CD8-positive, alpha-beta memory T cell (primary cell): ENCODE measurements around the gene CRYBB3. TPM values are rescaled to one million over a fixed set of nuclear protein-coding genes. Genes with fewer than 3 reads are reported as not detected.
A peak's percentile ranks its signal among the peaks of the same experiment; 100 is the strongest.

Source experiments
- CTCF ChIA-PET: fragments of 350-600 bp; sonication (Branson Sonifier 250); formaldehyde crosslinking; loops from one replicate; lab custom pipeline; 2021; ENCODE audit warnings: antibody characterized with exemption; lab: Charles Lee
- POLR2A ChIA-PET: fragments of 350-600 bp; sonication (Branson Sonifier 250); formaldehyde crosslinking; loops from one replicate; lab custom pipeline; 2021; ENCODE audit warnings: antibody characterized with exemption; lab: Charles Lee
- DNase-seq, 5 donors: peaks; one replicate each; pipeline versions ENCODE4 v3.0.0 to v3.0.0-alpha.2; 2020 to 2022; ENCODE audit warnings: mixed read lengths in 1 of 5
- H3K27ac ChIP-seq: one replicate; pipeline ENCODE4 v1.7.0; 2013; ENCODE audit warnings: low read depth, mild to moderate bottlenecking, low read length, moderate library complexity
- H3K27me3 ChIP-seq: 2 replicates; pipeline ENCODE4 v1.7.0; 2013; ENCODE audit warnings: low read length, mild to moderate bottlenecking; ENCODE audit not compliant: insufficient read depth, poor library complexity, severe bottlenecking
- H3K36me3 ChIP-seq: 2 replicates; pipeline ENCODE4 v1.7.0; 2013; ENCODE audit warnings: mild to moderate bottlenecking, low read length, moderate library complexity; ENCODE audit not compliant: insufficient read depth
- H3K4me1 ChIP-seq: 2 replicates; pipeline ENCODE4 v1.7.0; 2013; ENCODE audit warnings: mild to moderate bottlenecking, low read length, moderate library complexity; ENCODE audit not compliant: insufficient read depth
- H3K4me3 ChIP-seq: 2 replicates; pipeline ENCODE4 v1.7.0; 2013; ENCODE audit warnings: mild to moderate bottlenecking, low read length
- H3K9me3 ChIP-seq: 2 replicates; pipeline ENCODE4 v1.7.0; 2013; ENCODE audit warnings: mild to moderate bottlenecking, low read length
- H3K27ac Mint-ChIP-seq, 8 donors: one replicate each; pipeline ENCODE4 v1.8.0; 2020 to 2021; ENCODE audit warnings: mixed read lengths in 8 of 8, mild to moderate bottlenecking in 6 of 8, inconsistent platforms in 3 of 8, moderate library complexity in 3 of 8
- H3K27me3 Mint-ChIP-seq, 2 donors: one replicate each; pipeline ENCODE4 v1.8.0; 2020 to 2021; ENCODE audit warnings: mixed read lengths in 2 of 2, mild to moderate bottlenecking in 1 of 2, moderate library complexity in 1 of 2
- H3K36me3 Mint-ChIP-seq, 3 donors: one replicate each; pipeline ENCODE4 v1.8.0; 2020 to 2021; ENCODE audit warnings: mixed read lengths in 3 of 3, inconsistent platforms in 1 of 3, mild to moderate bottlenecking in 1 of 3
- H3K4me1 Mint-ChIP-seq, 3 donors: one replicate each; pipeline ENCODE4 v1.8.0; 2020 to 2021; ENCODE audit warnings: mixed read lengths in 3 of 3, inconsistent platforms in 1 of 3, mild to moderate bottlenecking in 1 of 3
- H3K4me3 Mint-ChIP-seq, 7 donors: one replicate each; pipeline ENCODE4 v1.8.0; 2020 to 2021; ENCODE audit warnings: mixed read lengths in 7 of 7, mild to moderate bottlenecking in 6 of 7, moderate library complexity in 4 of 7, inconsistent platforms in 2 of 7
- H3K9me3 Mint-ChIP-seq, 5 donors: one replicate each; pipeline ENCODE4 v1.8.0; 2020 to 2022; ENCODE audit warnings: mixed read lengths in 5 of 5, mild to moderate bottlenecking in 3 of 5, moderate library complexity in 2 of 5, inconsistent platforms in 1 of 5
- polyA plus RNA-seq: library from polyadenylated mRNA; unstranded; fragments of 300-500 nt; fragmentation: Illumina TruSeq; gene quantifications from one replicate; pipeline ENCODE4 v1.2.3, GENCODE V29; 2021
- total RNA-seq, 2 experiments: library from RNA; stranded (reverse); gene quantifications; one replicate each; pipeline ENCODE4 v1.2.3, GENCODE V29; 2021

Gene CRYBB3
- total and polyA plus RNA-seq, 3 experiments from 2014 or later = 0.26 to 0.47 TPM; not detected in 1

- H3K27ac Mint-ChIP-seq = no peak overlapping the region
- Histone ChIP-seq H3K4me1 (no peaks in the 10 kb centered on the region), H3K4me3 (no peak overlapping the region), H3K27me3 (no peaks in the 10 kb centered on the region), H3K27ac (no peak overlapping the region), H3K36me3 (no peaks in the 10 kb centered on the region), H3K9me3 (no peaks in the 10 kb centered on the region)
- H3K36me3 Mint-ChIP-seq = peaks cover 4 to 44% (median 19%) of the 10 kb centered on the region in 3 donors
- H3K4me1 Mint-ChIP-seq = no peaks in the 10 kb centered on the region
- ChIA-PET POLR2A (interaction anchor here (0.5 kb wide), 1 partner anchor 206 kb away, joined by 3 read pairs; no protein-coding TSS in a partner anchor), CTCF (no interaction called here)
- H3K9me3 Mint-ChIP-seq = no peaks in the 10 kb centered on the region
- H3K27me3 Mint-ChIP-seq = no peaks in the 10 kb centered on the region
- H3K4me3 Mint-ChIP-seq = no peak overlapping the region
- no peak for DNase-seq
Measured at GRCh38 chr22:25193130-25193529, 6.5 kb upstream of the CRYBB3 start.

- Mint-ChIP-seq H3K27me3 (no peaks in the 10 kb centered on the region), H3K4me1 (no peaks in the 10 kb centered on the region), H3K27ac (no peak overlapping the region), H3K4me3 (no peak overlapping the region), H3K36me3 (peaks cover 4 to 44% (median 19%) of the 10 kb centered on the region in 3 donors), H3K9me3 (no peaks in the 10 kb centered on the region)
- H3K4me3 ChIP-seq = no peak overlapping the region
- CTCF ChIA-PET = no interaction called here
- POLR2A ChIA-PET = interaction anchor here (0.5 kb wide), 1 partner anchor 206 kb away, joined by 3 read pairs; no protein-coding TSS in a partner anchor
- DNase-seq = no peak
- H3K4me1 ChIP-seq = no peaks in the 10 kb centered on the region
- H3K36me3 ChIP-seq = no peaks in the 10 kb centered on the region
- H3K27me3 ChIP-seq = no peaks in the 10 kb centered on the region
- H3K9me3 ChIP-seq = no peaks in the 10 kb centered on the region
- H3K27ac ChIP-seq = no peak overlapping the region
Measured at GRCh38 chr22:25193548-25193947, 6.1 kb upstream of the CRYBB3 start.

GRCh38 chr22:25196326-25196725 lies 3.3 kb upstream of the CRYBB3 start:
- Mint-ChIP-seq H3K4me3 (no peak overlapping the region), H3K27me3 (no peaks in the 10 kb centered on the region), H3K27ac (peak overlapping the region in 1 of 8 donors; percentile 19), H3K9me3 (no peaks in the 10 kb centered on the region), H3K36me3 (peaks cover 4 to 34% (median 19%) of the 10 kb centered on the region in 3 donors), H3K4me1 (no peaks in the 10 kb centered on the region)
- no peaks in the 10 kb centered on the region for H3K9me3 ChIP-seq
- ChIA-PET CTCF (no interaction called here), POLR2A (no interaction called here)
- no peak overlapping the region for H3K27ac ChIP-seq
- no peak for DNase-seq
- H3K27me3 ChIP-seq = no peaks in the 10 kb centered on the region
- no peaks in the 10 kb centered on the region for H3K36me3 ChIP-seq
- H3K4me1 ChIP-seq = no peaks in the 10 kb centered on the region
- H3K4me3 ChIP-seq = no peak overlapping the region

GRCh38 chr22:25197340-25197739 lies 2.3 kb upstream of the CRYBB3 start:
- POLR2A ChIA-PET = no interaction called here
- peaks cover 4 to 27% (median 19%) of the 10 kb centered on the region in 3 donors for H3K36me3 Mint-ChIP-seq
- Histone ChIP-seq H3K4me3 (no peak overlapping the region), H3K9me3 (no peaks in the 10 kb centered on the region), H3K27me3 (no peaks in the 10 kb centered on the region), H3K27ac (no peak overlapping the region), H3K4me1 (no peaks in the 10 kb centered on the region), H3K36me3 (no peaks in the 10 kb centered on the region)
- H3K27ac Mint-ChIP-seq = no peak overlapping the region
- no peaks in the 10 kb centered on the region for H3K9me3 Mint-ChIP-seq
- H3K4me3 Mint-ChIP-seq = no peak overlapping the region
- H3K4me1 Mint-ChIP-seq = peaks cover 0 to 3% (median 0%) of the 10 kb centered on the region in 3 donors
- no peaks in the 10 kb centered on the region for H3K27me3 Mint-ChIP-seq
- no peak for DNase-seq
- CTCF ChIA-PET = interaction anchor here (0.9 to 1.4 kb wide), 2 partner anchors 116 to 166 kb away, joined by 3 read pairs; no protein-coding TSS in a partner anchor

- H3K36me3 ChIP-seq = no peaks in the 10 kb centered on the region
- H3K9me3 ChIP-seq = no peaks in the 10 kb centered on the region
- ChIA-PET CTCF (interaction anchor here (1.7 kb wide), 1 partner anchor 150 kb away, joined by 3 read pairs; no protein-coding TSS in a partner anchor), POLR2A (no interaction called here)
- no peak overlapping the region for H3K4me3 ChIP-seq
- H3K4me1 ChIP-seq = no peaks in the 10 kb centered on the region
- Mint-ChIP-seq H3K27ac (no peak overlapping the region), H3K4me3 (no peak overlapping the region), H3K36me3 (peaks cover 0 to 11% (median 7%) of the 10 kb centered on the region in 3 donors), H3K4me1 (peaks cover 0 to 3% (median 0%) of the 10 kb centered on the region in 3 donors), H3K9me3 (no peaks in the 10 kb centered on the region), H3K27me3 (no peaks in the 10 kb centered on the region)
- H3K27ac ChIP-seq = no peak overlapping the region
- DNase-seq = no peak
- no peaks in the 10 kb centered on the region for H3K27me3 ChIP-seq
Measured at GRCh38 chr22:25200967-25201366, 1.3 kb downstream of the CRYBB3 start.

- Mint-ChIP-seq H3K4me1 (peaks cover 0 to 3% (median 0%) of the 10 kb centered on the region in 3 donors), H3K4me3 (no peak overlapping the region), H3K27ac (no peak overlapping the region), H3K36me3 (peaks cover 0 to 5% (median 4%) of the 10 kb centered on the region in 3 donors), H3K9me3 (no peaks in the 10 kb centered on the region), H3K27me3 (no peaks in the 10 kb centered on the region)
- DNase-seq = no peak
- Histone ChIP-seq H3K36me3 (no peaks in the 10 kb centered on the region), H3K4me1 (no peaks in the 10 kb centered on the region), H3K9me3 (no peaks in the 10 kb centered on the region), H3K27me3 (no peaks in the 10 kb centered on the region), H3K27ac (no peak overlapping the region), H3K4me3 (no peak overlapping the region)
- CTCF ChIA-PET = interaction anchor here (1.0 to 2.0 kb wide), 9 partner anchors 9 to 125 kb away, joined by 3 to 8 read pairs (median 5); no protein-coding TSS in a partner anchor
- POLR2A ChIA-PET = no interaction called here
Measured at GRCh38 chr22:25201557-25202273, 2.1 kb downstream of the CRYBB3 start.

- H3K4me3 Mint-ChIP-seq = no peak overlapping the region
- H3K27me3 ChIP-seq = no peaks in the 10 kb centered on the region
Measured at GRCh38 chr22:25202290-25202921, 2.7 kb downstream of the CRYBB3 start.

GRCh38 chr22:25203082-25203481 lies 3.4 kb downstream of the CRYBB3 start:
- Histone ChIP-seq H3K9me3 (no peaks in the 10 kb centered on the region), H3K4me3 (no peak overlapping the region), H3K36me3 (no peaks in the 10 kb centered on the region), H3K4me1 (no peaks in the 10 kb centered on the region), H3K27ac (no peak overlapping the region), H3K27me3 (no peaks in the 10 kb centered on the region)
- peaks cover 0 to 3% (median 0%) of the 10 kb centered on the region in 3 donors for H3K4me1 Mint-ChIP-seq
- H3K9me3 Mint-ChIP-seq = no peaks in the 10 kb centered on the region
- H3K36me3 Mint-ChIP-seq = peaks cover 0 to 3% (median 0%) of the 10 kb centered on the region in 3 donors
- no peaks in the 10 kb centered on the region for H3K27me3 Mint-ChIP-seq
- ChIA-PET CTCF (interaction anchor here (1.3 to 2.0 kb wide), 6 partner anchors 7 to 126 kb away, joined by 3 to 8 read pairs (median 6); no protein-coding TSS in a partner anchor), POLR2A (no interaction called here)
- H3K4me3 Mint-ChIP-seq = no peak overlapping the region
- no peak overlapping the region for H3K27ac Mint-ChIP-seq
- DNase-seq = no peak

More at GRCh38 chr22:25202290-25202921, 2.7 kb downstream of the CRYBB3 start:
- ChIA-PET CTCF (interaction anchor here (1.0 to 2.0 kb wide), 9 partner anchors 8 to 125 kb away, joined by 3 to 8 read pairs (median 5); no protein-coding TSS in a partner anchor), POLR2A (no interaction called here)
- Histone ChIP-seq H3K36me3 (no peaks in the 10 kb centered on the region), H3K27ac (no peak overlapping the region), H3K4me1 (no peaks in the 10 kb centered on the region), H3K4me3 (no peak overlapping the region), H3K9me3 (no peaks in the 10 kb centered on the region)
- peak in 4 of 5 donors; percentile 16 to 57 (median 28) for DNase-seq
- Mint-ChIP-seq H3K4me1 (peaks cover 0 to 3% (median 0%) of the 10 kb centered on the region in 3 donors), H3K27me3 (no peaks in the 10 kb centered on the region), H3K36me3 (peaks cover 0 to 3% (median under 1%) of the 10 kb centered on the region in 3 donors), H3K9me3 (no peaks in the 10 kb centered on the region), H3K27ac (peak overlapping the region in 2 of 8 donors; percentile 5 to 20)
